ENCODE data around the gene KRTAP19-1.

KRTAP19-1 gene

DNA sequence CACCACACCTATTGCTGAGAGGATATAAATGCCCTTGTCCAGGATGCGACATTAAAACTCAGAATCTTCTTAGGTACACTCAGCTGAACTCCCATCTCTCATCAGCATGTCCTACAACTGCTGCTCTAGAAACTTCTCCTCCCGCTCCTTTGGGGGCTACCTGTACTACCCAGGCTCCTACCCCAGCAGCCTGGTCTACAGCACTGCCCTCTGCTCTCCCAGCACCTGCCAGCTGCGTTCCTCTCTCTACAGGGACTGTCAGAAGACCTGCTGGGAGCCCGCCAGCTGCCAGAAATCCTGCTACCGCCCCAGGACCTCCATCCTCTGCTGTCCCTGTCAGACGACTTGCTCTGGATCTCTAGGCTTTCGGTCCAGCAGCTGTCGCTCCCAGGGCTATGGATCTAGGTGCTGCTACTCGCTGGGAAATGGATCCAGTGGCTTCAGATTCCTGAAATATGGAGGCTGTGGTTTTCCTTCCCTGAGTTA lies 50.0 kb downstream of the KRTAP19-1 start, which contains the start of gene KRTAP13-4:
Gene KRTAP13-4, plus strand, starts transcription at position 51 of the 486 bp plus-strand sequence. Its CDS starts 56 bp downstream, at position 107.
- H3K9me3 ChIP-seq (ENCODE audit: insufficient read depth, low read length) = no peaks in the 10 kb centered on the region

More for the DNA sequence above, 50.0 kb downstream of the KRTAP19-1 start, which contains the start of gene KRTAP13-4:
- TF ChIP-seq EZH2phosphoT487 (conservative IDR thresholded peaks at IDR 0.05; ENCODE audit: low read length) = no peak
- TF ChIP-seq CTCF (IDR thresholded peaks at IDR 0.05; ENCODE audit: insufficient read depth, low read length, poor library complexity, severe bottlenecking) = no peak
- Histone ChIP-seq H3K4me3 (ENCODE audit: insufficient read depth, low read length, poor library complexity, severe bottlenecking) (no peak within 1 kb of the TSS), H3K9ac (ENCODE audit: low read length) (no peak within 1 kb of the TSS), H3K36me3 (ENCODE audit: low read length) (no peaks in the 10 kb centered on the region), H3K79me2 (ENCODE audit: insufficient read depth, low read length) (no peaks in the 10 kb centered on the region), H3K9me2 (replicated peaks; ENCODE audit: insufficient read depth, low read length) (no peaks in the 10 kb centered on the region), H2AFZ (ENCODE audit: low read depth, low read length, severe bottlenecking) (no peak within 1 kb of the TSS), H3K27me3 (ENCODE audit: low read length) (no peaks in the 10 kb centered on the region), H3K27ac (ENCODE audit: low read depth, low read length) (no peak within 1 kb of the TSS), H3F3A (ENCODE audit: insufficient read depth) (no peaks in the 10 kb centered on the region), H3K4me2 (ENCODE audit: low read depth, low read length, poor library complexity, severe bottlenecking) (no peak within 1 kb of the TSS), H4K20me1 (ENCODE audit: low read depth, low read length) (no peaks in the 10 kb centered on the region)

Measured in SU-DHL-6 (cell line).